Stimulated activated naive CD8-positive, alpha-beta T cell treated with anti-CD3 and anti-CD28 coated beads, Interleukin-15, Interleukin-2, amounts not matched to agents 100 U/mL and 50 U/mL, for 24 hours (primary cell): Measurements from ENCODE around the gene CDH12.
"Not testable (repeated sequence)": the region's sequence is repeated elsewhere in the genome, so short reads cannot be mapped to it uniquely, and the experiment has no call there.

Experiments
- ATAC-seq: fragments of 150-1000 bp; cut with Tn5 transposase; one replicate; pipeline ENCODE4 v1.10.0; 2021
- DNase-seq: peaks from one replicate; pipeline ENCODE4 v3.0.0; 2021

The CDH12 gene

GRCh38 chr5:22278164-22278563, 575.0 kb downstream of the CDH12 start:
- DNase-seq, result no peak
- no peak for ATAC-seq

- ATAC-seq, result no peak
- DNase-seq, result no peak
Measured at GRCh38 chr5:22277006-22277405, 576.1 kb downstream of the CDH12 start.

- not testable (repeated sequence) for DNase-seq, ATAC-seq
Measured at GRCh38 chr5:22265855-22266254, 587.3 kb downstream of the CDH12 start.

- DNase-seq, result no peak
- ATAC-seq, result no peak
Measured at GRCh38 chr5:22258139-22258538, 595.0 kb downstream of the CDH12 start.

- ATAC-seq (no peak), DNase-seq (no peak)
Measured at GRCh38 chr5:22250528-22250927, 602.6 kb downstream of the CDH12 start.

- ATAC-seq, result no peak
- DNase-seq, result no peak
Measured at GRCh38 chr5:22249209-22249729, 603.9 kb downstream of the CDH12 start.

- ATAC-seq (no peak), DNase-seq (no peak)
Measured at GRCh38 chr5:22245770-22246169, 607.4 kb downstream of the CDH12 start.

- DNase-seq, result no peak
- ATAC-seq, result no peak
Measured at GRCh38 chr5:22242532-22242931, 610.6 kb downstream of the CDH12 start.

- ATAC-seq (no peak), DNase-seq (no peak)
Measured at GRCh38 chr5:22238047-22238446, 615.1 kb downstream of the CDH12 start.

- no peak for DNase-seq
- ATAC-seq, result no peak
Measured at GRCh38 chr5:22226423-22226822, 626.7 kb downstream of the CDH12 start.

GRCh38 chr5:22223079-22223478, 630.1 kb downstream of the CDH12 start:
- ATAC-seq, result no peak
- DNase-seq, result no peak

GRCh38 chr5:22213703-22214495, 639.2 kb downstream of the CDH12 start:
- ATAC-seq, result peak; percentile 55

GRCh38 chr5:22212254-22212991, 640.7 kb downstream of the CDH12 start:
- ATAC-seq, result not testable (repeated sequence)

More at GRCh38 chr5:22213703-22214495, 639.2 kb downstream of the CDH12 start:
- DNase-seq, result not testable (repeated sequence)

GRCh38 chr5:22208463-22208862, 644.7 kb downstream of the CDH12 start:
- not testable (repeated sequence) for DNase-seq, ATAC-seq

More at GRCh38 chr5:22212254-22212991, 640.7 kb downstream of the CDH12 start:
- DNase-seq, result not testable (repeated sequence)

- not testable (repeated sequence) for DNase-seq, ATAC-seq
Measured at GRCh38 chr5:22188651-22189050, 664.5 kb downstream of the CDH12 start.

- not testable (repeated sequence) for ATAC-seq, DNase-seq
Measured at GRCh38 chr5:22187632-22188228, 665.4 kb downstream of the CDH12 start.

GRCh38 chr5:22169226-22169625, 683.9 kb downstream of the CDH12 start:
- not testable (repeated sequence) for ATAC-seq, DNase-seq

GRCh38 chr5:22168704-22169103, 684.4 kb downstream of the CDH12 start:
- ATAC-seq, DNase-seq: not testable (repeated sequence)

- ATAC-seq, result not testable (repeated sequence)
Measured at GRCh38 chr5:22165931-22166330, 687.2 kb downstream of the CDH12 start.

GRCh38 chr5:22164910-22165748, 688.0 kb downstream of the CDH12 start:
- not testable (repeated sequence) for ATAC-seq, DNase-seq

More at GRCh38 chr5:22165931-22166330, 687.2 kb downstream of the CDH12 start:
- DNase-seq, result not testable (repeated sequence)

- not testable (repeated sequence) for ATAC-seq, DNase-seq
Measured at GRCh38 chr5:22156953-22157352, 696.2 kb downstream of the CDH12 start.
